Activated naive CD4-positive, alpha-beta T cell treated with Interleukin-2 at 50 U/mL for 16 hours (primary cell): ENCODE results near the gene BTG3.

Source experiments
- DNase-seq: peaks from one replicate; pipeline ENCODE4 v3.0.0-alpha.2; 2020

The BTG3 gene

GRCh38 chr21:17612565-17613241 lies at the start of gene BTG3:
TSS of gene BTG3 (minus strand) at chr21:17612901. CDS start at chr21:17609144, 3,757 bp downstream.
- DNase-seq: peak; percentile 80

GRCh38 chr21:17660862-17661261 lies 48.2 kb upstream of the BTG3 start:
- DNase-seq: no peak

GRCh38 chr21:17660452-17660851 lies 47.8 kb upstream of the BTG3 start:
- DNase-seq: no peak

GRCh38 chr21:17658931-17659330 lies 46.2 kb upstream of the BTG3 start:
- no peak for DNase-seq

GRCh38 chr21:17651526-17651925 lies 38.8 kb upstream of the BTG3 start:
- DNase-seq: no peak

GRCh38 chr21:17650292-17650691 lies 37.6 kb upstream of the BTG3 start:
- no peak for DNase-seq

- DNase-seq: no peak
Observed at GRCh38 chr21:17646790-17647189, 34.1 kb upstream of the BTG3 start.

GRCh38 chr21:17644186-17644585 lies 31.5 kb upstream of the BTG3 start:
- DNase-seq: no peak

GRCh38 chr21:17640821-17641220 lies 28.1 kb upstream of the BTG3 start:
- no peak for DNase-seq

GRCh38 chr21:17636711-17637110 lies 24.0 kb upstream of the BTG3 start:
- no peak for DNase-seq

GRCh38 chr21:17631195-17631594 lies 18.5 kb upstream of the BTG3 start:
- DNase-seq: no peak

GRCh38 chr21:17622018-17622417 lies 9.3 kb upstream of the BTG3 start:
- no peak for DNase-seq

- DNase-seq: no peak
Observed at GRCh38 chr21:17616831-17617230, 4.1 kb upstream of the BTG3 start.

- DNase-seq: peak; percentile 5
Observed at GRCh38 chr21:17613242-17613676, 558 bp upstream of the BTG3 start.

GRCh38 chr21:17612023-17612564 lies 607 bp downstream of the BTG3 start:
- DNase-seq: no peak

- DNase-seq: peak; percentile 84
Observed at GRCh38 chr21:17611414-17612022, 1.2 kb downstream of the BTG3 start.

GRCh38 chr21:17610911-17611310 lies 1.8 kb downstream of the BTG3 start:
- DNase-seq: no peak

GRCh38 chr21:17609681-17610080 lies 3.0 kb downstream of the BTG3 start:
- no peak for DNase-seq

- no peak for DNase-seq
Observed at GRCh38 chr21:17607684-17608083, 5.0 kb downstream of the BTG3 start.

GRCh38 chr21:17602874-17603273 lies 9.8 kb downstream of the BTG3 start:
- DNase-seq: no peak

- no peak for DNase-seq
Observed at GRCh38 chr21:17598437-17598836, 14.3 kb downstream of the BTG3 start.

- no peak for DNase-seq
Observed at GRCh38 chr21:17597680-17598079, 15.0 kb downstream of the BTG3 start.

GRCh38 chr21:17590430-17590829 lies 22.3 kb downstream of the BTG3 start:
- DNase-seq: no peak

- no peak for DNase-seq
Observed at GRCh38 chr21:17585875-17586450, 26.7 kb downstream of the BTG3 start.
